Measurements from ENCODE around the gene MAP3K20. TPM values are rescaled to one million over a fixed set of nuclear protein-coding genes. Genes with fewer than 3 reads are reported as not detected.

The MAP3K20 gene
- total and polyA plus RNA-seq, 2 of the 8 experiments (the other 6 are each of a cell fraction or from before 2014, with no cell fraction given) = 3.1 to 11.1 TPM

DNA sequence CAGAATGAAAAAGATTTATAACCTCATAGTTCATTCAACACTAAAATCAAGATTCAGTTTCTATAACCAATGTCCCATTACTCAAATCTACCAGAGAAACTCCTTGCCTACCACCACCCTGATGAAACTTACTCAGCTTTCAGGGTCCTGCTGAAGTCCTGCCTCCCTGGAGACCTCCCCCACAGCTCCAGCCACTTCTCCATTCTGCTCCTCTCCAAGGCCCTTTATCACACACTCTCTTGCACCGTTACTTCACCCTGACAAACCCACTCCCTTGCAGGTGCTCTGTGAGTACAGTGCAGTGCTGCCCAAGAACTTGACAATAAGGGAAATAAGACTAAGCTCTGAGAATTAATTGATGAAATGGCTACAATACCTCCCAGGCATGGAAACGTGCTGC is 195.5 kb downstream of the MAP3K20 start:
- H3K4me2 ChIP-seq (ENCODE audit: insufficient read depth in 1 of 2, low read depth in 2 of 2, low read length in 2 of 2) = no peak overlapping the region
- H2BK12ac ChIP-seq (ENCODE audit: low read depth, low read length) = no peak overlapping the region
- no peak overlapping the region for H3K9ac ChIP-seq (replicated peaks in 1 of 4; ENCODE audit: extremely low read depth in 1 of 4, low read depth in 3 of 4, low read length in 3 of 4)
- no peak overlapping the region; the same call in 1 of the 2 replicates for H2BK20ac ChIP-seq (ENCODE audit: low read length)
- ChIA-PET CTCF (ENCODE audit: partially characterized antibody) (interaction anchor here (0.7 to 0.8 kb wide), 2 partner anchors 16 to 67 kb away, joined by 3 read pairs; no protein-coding TSS in a partner anchor), POLR2A (ENCODE audit: partially characterized antibody) (interaction anchor here (0.8 to 1.2 kb wide), 3 partner anchors 11 to 83 kb away, joined by 3 to 4 read pairs (median 4); partner anchors contain the start of gene CDCA7)
- no peak overlapping the region for H3K23ac ChIP-seq (ENCODE audit: insufficient read length)
- H3K79me2 ChIP-seq (ENCODE audit: control insufficient read depth in 1 of 2, insufficient read depth in 2 of 2, low read length in 2 of 2) = no peaks in the 10 kb centered on the region
- no peak overlapping the region for H3K18ac ChIP-seq (ENCODE audit: extremely low read depth, low read length)
- no peak overlapping the region for H3K4ac ChIP-seq (replicated peaks; ENCODE audit: insufficient read length, low read depth, low read length)
- no peak overlapping the region; the same call in 1 of the 2 replicates for H4K8ac ChIP-seq (ENCODE audit: extremely low read depth, insufficient read depth, low read length)
- H3K23me2 ChIP-seq (ENCODE audit: low read depth, low read length) = no peaks in the 10 kb centered on the region
- no peak overlapping the region for H2AK5ac ChIP-seq (ENCODE audit: low read depth, low read length)
- H3K4me3 ChIP-seq (ENCODE audit: extremely low read depth in 1 of 4, insufficient read depth in 2 of 4, low read depth in 3 of 4, low read length in 4 of 4) = no peak overlapping the region
- 76% methylated on average over 2 of the region's 2 CpGs; no CpG with 5 or more reads in 1 of the 2 experiments for WGBS, 2 experiments (ENCODE audit: extremely low coverage in 1 of 2, insufficient coverage in 1 of 2, insufficient read length in 1 of 2, insufficient replicate concordance in 2 of 2, low coverage in 1 of 2, low lambda C conversion rate in 2 of 2, missing lambda C conversion rate in 1 of 2)
- no peak for DNase-seq (ENCODE audit: low read depth in 1 of 2, low spot score in 2 of 2)
- H2BK120ac ChIP-seq (replicated peaks; ENCODE audit: low read depth, low read length) = no peak overlapping the region
- no peak overlapping the region for H2BK5ac ChIP-seq (ENCODE audit: low read depth, low read length)
- TF ChIP-seq, protein P1, sequence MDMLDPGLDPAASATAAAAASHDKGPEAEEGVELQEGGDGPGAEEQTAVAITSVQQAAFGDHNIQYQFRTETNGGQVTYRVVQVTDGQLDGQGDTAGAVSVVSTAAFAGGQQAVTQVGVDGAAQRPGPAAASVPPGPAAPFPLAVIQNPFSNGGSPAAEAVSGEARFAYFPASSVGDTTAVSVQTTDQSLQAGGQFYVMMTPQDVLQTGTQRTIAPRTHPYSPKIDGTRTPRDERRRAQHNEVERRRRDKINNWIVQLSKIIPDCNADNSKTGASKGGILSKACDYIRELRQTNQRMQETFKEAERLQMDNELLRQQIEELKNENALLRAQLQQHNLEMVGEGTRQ (IDR thresholded peaks at IDR 0.05; ENCODE audit: low read length) = no peak
- TF ChIP-seq TAF1 (IDR thresholded peaks at IDR 0.05; ENCODE audit: low read depth, low read length) = no peak
- no peak for TF ChIP-seq CBX8 (IDR thresholded peaks at IDR 0.05; ENCODE audit: borderline replicate concordance, low read depth, low read length)
- TF ChIP-seq EZH2 (IDR thresholded peaks at IDR 0.05; ENCODE audit: low read depth, low read length, severe bottlenecking) = no peak
- TF ChIP-seq KDM5A (IDR thresholded peaks at IDR 0.05; ENCODE audit: low read length) = no peak
- no peak for TF ChIP-seq BACH1 (IDR thresholded peaks at IDR 0.05; ENCODE audit: low read length)
- TF ChIP-seq SIRT6 (IDR thresholded peaks at IDR 0.05; ENCODE audit: low read length) = no peak
- no peak for TF ChIP-seq POLR2AphosphoS5 (IDR thresholded peaks at IDR 0.05; ENCODE audit: low read depth, low read length)
- no peak for TF ChIP-seq HDAC2 (IDR thresholded peaks at IDR 0.05; ENCODE audit: borderline replicate concordance in 1 of 2, low read depth in 2 of 2, low read length in 2 of 2)
- no peak for TF ChIP-seq SAP30 (IDR thresholded peaks at IDR 0.05; ENCODE audit: insufficient read depth, insufficient replicate concordance, low read length)
- TF ChIP-seq CEBPB (IDR thresholded peaks at IDR 0.05; ENCODE audit: low read depth, low read length) = no peak
- TF ChIP-seq SP4 (IDR thresholded peaks at IDR 0.05; ENCODE audit: low read length) = no peak
- no peak for TF ChIP-seq RFX5 (IDR thresholded peaks at IDR 0.05; ENCODE audit: borderline replicate concordance, low read depth, low read length)
- H2AFZ ChIP-seq (ENCODE audit: low read length) = 0 out of 2 replicates have a peak overlapping the region, but pooled peaks have one; percentile 8
- no peak for FAIRE-seq
- H3K36me3 ChIP-seq (ENCODE audit: control insufficient read depth in 2 of 4, insufficient read depth in 4 of 4, low read length in 3 of 4) = no peaks in the 10 kb centered on the region
- H3K14ac ChIP-seq (ENCODE audit: insufficient read length) = no peak overlapping the region
- no peaks in the 10 kb centered on the region for H3K27me3 ChIP-seq (replicated peaks in 1 of 4; ENCODE audit: control insufficient read depth in 3 of 4, extremely low read depth in 1 of 4, insufficient read depth in 3 of 4, low read length in 3 of 4)
- H3K79me1 ChIP-seq (ENCODE audit: low read depth, low read length) = no peaks in the 10 kb centered on the region
- no peak overlapping the region for H4K91ac ChIP-seq (replicated peaks; ENCODE audit: insufficient read length, low read length)
- peaks cover 0 to 3% (median 0%) of the 10 kb centered on the region in 4 experiments; a peak in 1 of 7 replicates for H3K4me1 ChIP-seq (replicated peaks in 1 of 4; ENCODE audit: control insufficient read depth in 3 of 4, insufficient read depth in 4 of 4, low read length in 3 of 4)
- no peak overlapping the region for H2BK15ac ChIP-seq (ENCODE audit: low read length)
- H3K9me3 ChIP-seq (ENCODE audit: insufficient read depth in 2 of 2, low read depth in 1 of 2, low read length in 1 of 2) = peaks cover 0 to 3% of the 10 kb centered on the region in 2 experiments; a peak in 1 of 4 replicates
- H3K27ac ChIP-seq (ENCODE audit: low read depth, low read length) = no peak overlapping the region
- no peak overlapping the region for H3K56ac ChIP-seq (replicated peaks; ENCODE audit: insufficient read length, low read depth, low read length)
- H4K20me1 ChIP-seq (replicated peaks in 1 of 2; ENCODE audit: control insufficient read depth in 1 of 2, insufficient read depth in 2 of 2, low read length in 2 of 2) = no peaks in the 10 kb centered on the region
- no peak overlapping the region for H4K5ac ChIP-seq (ENCODE audit: insufficient read length, low read depth, low read length)

Data from H1 (cell line).